ENCODE data around the gene PNLIP. TPM values are rescaled to one million over a fixed set of nuclear protein-coding genes. Genes with fewer than 3 reads are reported as not detected.

PNLIP gene
- total and polyA plus RNA-seq, 9 of the 15 experiments (the other 6 are each of a cell fraction or from before 2014, with no cell fraction given), result 0.69 TPM; not detected in 8

- ATAC-seq (no peak), FAIRE-seq (no peak), DNase-seq (ENCODE audit: extremely low read depth in 1 of 4, low spot score in 3 of 4) (no peak)
- Histone ChIP-seq H3K4me1 (replicated peaks in 1 of 2; ENCODE audit: control insufficient read depth in 2 of 2, insufficient read depth in 2 of 2, low read length in 2 of 2) (no peaks in the 10 kb centered on the region), H3K9me3 (replicated peaks; ENCODE audit: control insufficient read depth, insufficient read depth, low read depth, low read length) (no peaks in the 10 kb centered on the region), H3K4me2 (ENCODE audit: insufficient read depth, low read length) (no peak overlapping the region), H3K9ac (ENCODE audit: insufficient read depth in 1 of 2, low read depth in 2 of 2, low read length in 2 of 2) (no peak overlapping the region), H3K79me2 (ENCODE audit: control insufficient read depth, insufficient read depth, low read length) (no peaks in the 10 kb centered on the region), H3K4me3 (no peak overlapping the region), H2AFZ (ENCODE audit: low read depth, low read length) (no peak overlapping the region), H4K20me1 (replicated peaks; ENCODE audit: control insufficient read depth, insufficient read depth, low read length) (no peaks in the 10 kb centered on the region), H3K36me3 (ENCODE audit: control insufficient read depth, insufficient read depth, low read length) (no peaks in the 10 kb centered on the region), H3K27me3 (ENCODE audit: control insufficient read depth in 2 of 2, insufficient read depth in 2 of 2, low read length in 2 of 2) (no peaks in the 10 kb centered on the region; a peak in 1 of 5 replicates), H3K27ac (ENCODE audit: extremely low read depth, low read depth, low read length) (no peak overlapping the region), H3K9me1 (ENCODE audit: control insufficient read depth, insufficient read depth, low read length) (no peaks in the 10 kb centered on the region)
- intact Hi-C loops (cut with micrococcal nuclease) (no loop called here), in situ Hi-C loops (cut with MboI) (no loop called here)
- BruUV-seq (replicated peaks), result no TSS peak
- POLR2A ChIA-PET, result no interaction called here
- CTCF ChIA-PET (ENCODE audit: low intra/inter-chr PET ratio), result no interaction called here
- TF ChIP-seq MYC (IDR thresholded peaks at IDR 0.05; ENCODE audit: low read depth, low read length), result no peak
- TF ChIP-seq MYC (CRISPR knock-in tag; IDR thresholded peaks at IDR 0.05; ENCODE audit: borderline replicate concordance, low read depth), result no peak
- TF ChIP-seq DEAF1 (CRISPR knock-in tag; IDR thresholded peaks at IDR 0.05), result no peak
- no peak for TF ChIP-seq AFF1 (IDR thresholded peaks at IDR 0.05; ENCODE audit: low read depth in 1 of 2, partially characterized antibody in 2 of 2)
- no peak for TF ChIP-seq KLF13 (tag; IDR thresholded peaks at IDR 0.05; ENCODE audit: borderline replicate concordance, low read depth)
- no peak for TF ChIP-seq ZKSCAN1 (IDR thresholded peaks at IDR 0.05; ENCODE audit: low read depth, low read length)
- no peak for TF ChIP-seq ZNF668 (CRISPR knock-in tag; IDR thresholded peaks at IDR 0.05)
- TF ChIP-seq RHOXF2B (CRISPR knock-in tag; conservative IDR thresholded peaks at IDR 0.05), result no peak
- no peak for TF ChIP-seq CHD1 (IDR thresholded peaks at IDR 0.05; ENCODE audit: low read length)
- TF ChIP-seq ATF1 (CRISPR knock-in tag; IDR thresholded peaks at IDR 0.05), result no peak
- no peak for TF ChIP-seq ATF1 (tag; IDR thresholded peaks at IDR 0.05)
- no peak for TF ChIP-seq TARDBP (IDR thresholded peaks at IDR 0.05)
- no peak for TF ChIP-seq POLR3A (IDR thresholded peaks at IDR 0.05; ENCODE audit: borderline replicate concordance, extremely low read depth, insufficient read depth, insufficient read length)
- no peak for TF ChIP-seq ZNF133 (CRISPR knock-in tag; IDR thresholded peaks at IDR 0.05)
- no peak for TF ChIP-seq ESRRB (CRISPR knock-in tag; IDR thresholded peaks at IDR 0.05; ENCODE audit: borderline replicate concordance)
Measured at GRCh38 chr10:116542007-116542677, 3.6 kb upstream of the PNLIP start.
